Keratinocyte (primary cell): ENCODE measurements around the gene RIMS4. TPM values are rescaled to one million over a fixed set of nuclear protein-coding genes. Genes with fewer than 3 reads are reported as not detected.

Source experiments
- DNase-seq: peaks from one replicate; pipeline ENCODE4 v3.0.0-alpha.2; 2011; ENCODE audit warnings: low read depth, missing footprints, low spot score
- FAIRE-seq: peaks from 2 replicates; lab custom pipeline; 2011; peaks lifted over from hg19 to GRCh38; lab: Jason Lieb, UNC
- H2AFZ ChIP-seq: 2 replicates; pipeline ENCODE4 v1.6.0; 2012; ENCODE audit warnings: low read length, control low read depth, inconsistent platforms; ENCODE audit not compliant: control insufficient read depth
- H3K27ac ChIP-seq: 2 replicates; pipeline ENCODE4 v1.5.1; 2011; ENCODE audit warnings: low read length; ENCODE audit not compliant: control insufficient read depth, insufficient read depth
- H3K27me3 ChIP-seq: 3 replicates; pipeline ENCODE4 v1.6.0; 2011; ENCODE audit warnings: low read length; ENCODE audit not compliant: control insufficient read depth, insufficient read depth; ENCODE audit errors: extremely low read depth
- H3K36me3 ChIP-seq, 2 experiments: 2 replicates in 1 of 2; 3 replicates in 1 of 2; pipeline ENCODE4 v1.5.1; 2011; ENCODE audit warnings: low read length in 2 of 2, mild to moderate bottlenecking in 1 of 2; ENCODE audit not compliant: control insufficient read depth in 2 of 2, insufficient read depth in 2 of 2; ENCODE audit errors: extremely low read depth in 1 of 2
- H3K4me1 ChIP-seq: 3 replicates; pipeline ENCODE4 v1.5.1; 2011; ENCODE audit warnings: low read length; ENCODE audit not compliant: control insufficient read depth, insufficient read depth; ENCODE audit errors: extremely low read depth
- H3K4me2 ChIP-seq: 3 replicates; pipeline ENCODE4 v1.6.0; 2011; ENCODE audit warnings: low read depth, low read length; ENCODE audit not compliant: control insufficient read depth, insufficient read depth; ENCODE audit errors: extremely low read depth
- H3K4me3 ChIP-seq, 3 experiments: fragments of 200-600 bp in 1 of 3; sonication (generic) in 1 of 3; 2 replicates in 2 of 3; 3 replicates in 1 of 3; pipeline ENCODE4 v1.5.1; 2011 to 2016; ENCODE audit warnings: low read length in 3 of 3, mild to moderate bottlenecking in 3 of 3, control low read depth in 2 of 3, inconsistent platforms in 1 of 3, low read depth in 1 of 3, mixed read lengths in 1 of 3, mixed run types in 1 of 3, moderate library complexity in 1 of 3; ENCODE audit not compliant: control insufficient read depth in 2 of 3, insufficient read depth in 2 of 3; ENCODE audit errors: extremely low read depth in 1 of 3
- H3K79me2 ChIP-seq: 2 replicates; pipeline ENCODE4 v1.6.0; 2012; ENCODE audit warnings: low read length; ENCODE audit not compliant: control insufficient read depth, insufficient read depth
- H3K9ac ChIP-seq: 3 replicates; pipeline ENCODE4 v1.6.0; 2011; ENCODE audit warnings: low read length; ENCODE audit not compliant: control insufficient read depth, insufficient read depth; ENCODE audit errors: extremely low read depth
- H3K9me1 ChIP-seq: 3 replicates; pipeline ENCODE4 v1.6.0; 2011; ENCODE audit warnings: low read length; ENCODE audit not compliant: control insufficient read depth, insufficient read depth; ENCODE audit errors: extremely low read depth
- H3K9me3 ChIP-seq: 2 replicates; pipeline ENCODE4 v1.5.1; 2012; ENCODE audit warnings: low read depth, low read length; ENCODE audit not compliant: control insufficient read depth
- H4K20me1 ChIP-seq: 3 replicates; pipeline ENCODE4 v1.6.0; 2011; ENCODE audit warnings: low read length; ENCODE audit not compliant: control insufficient read depth, insufficient read depth; ENCODE audit errors: extremely low read depth
- EZH2 ChIP-seq: IDR thresholded peaks from one replicate; pipeline ENCODE4 v1.6.1; 2012; ENCODE audit warnings: inconsistent platforms, mild to moderate bottlenecking, low read length, moderate library complexity
- dilution Hi-C: fragments of 300-500 bp; cut with MboI; formaldehyde crosslinking; loops from one replicate; pipeline ENCODE4 v1.7.0; 2020; ENCODE audit warnings: low sequenced_read_pairs; ENCODE audit not compliant: extremely low pct_ligation_motif_present
- polyA plus RNA-seq, 5 experiments: library from polyadenylated mRNA; depleted of rRNA in 3 of 5; stranded (reverse) in 3 of 5; stranded (forward) in 1 of 5; unstranded in 1 of 5; fragments of >200 nt; gene quantifications; 1 replicate in 1 of 5; 2 replicates in 3 of 5; 3 replicates in 1 of 5; pipeline versions ENCODE4 v1.2.1 to v1.2.3, GENCODE V29; 2011 to 2012; ENCODE audit warnings: missing spikeins in 2 of 5, low read depth in 1 of 5, low replicate concordance in 1 of 5
- TF ChIP-seq, protein P1 (sequence below), 3 experiments: IDR thresholded peaks in 1 of 3; conservative IDR thresholded peaks in 1 of 3; optimal IDR thresholded peaks in 1 of 3; 2 replicates in 2 of 3; 3 replicates in 1 of 3; pipeline versions ENCODE3 to v1.5.1; 2011; ENCODE audit warnings: low read length in 3 of 3, mild to moderate bottlenecking in 3 of 3, moderate library complexity in 2 of 3, control low read depth in 1 of 3, inconsistent platforms in 1 of 3; ENCODE audit not compliant: insufficient read depth in 2 of 3; ENCODE audit errors: extremely low read depth in 1 of 3

Gene RIMS4
- polyA plus RNA-seq, 1 donor (not counting 4 experiments of a cell fraction or from before 2014, with no cell fraction given), result not detected

DNA sequence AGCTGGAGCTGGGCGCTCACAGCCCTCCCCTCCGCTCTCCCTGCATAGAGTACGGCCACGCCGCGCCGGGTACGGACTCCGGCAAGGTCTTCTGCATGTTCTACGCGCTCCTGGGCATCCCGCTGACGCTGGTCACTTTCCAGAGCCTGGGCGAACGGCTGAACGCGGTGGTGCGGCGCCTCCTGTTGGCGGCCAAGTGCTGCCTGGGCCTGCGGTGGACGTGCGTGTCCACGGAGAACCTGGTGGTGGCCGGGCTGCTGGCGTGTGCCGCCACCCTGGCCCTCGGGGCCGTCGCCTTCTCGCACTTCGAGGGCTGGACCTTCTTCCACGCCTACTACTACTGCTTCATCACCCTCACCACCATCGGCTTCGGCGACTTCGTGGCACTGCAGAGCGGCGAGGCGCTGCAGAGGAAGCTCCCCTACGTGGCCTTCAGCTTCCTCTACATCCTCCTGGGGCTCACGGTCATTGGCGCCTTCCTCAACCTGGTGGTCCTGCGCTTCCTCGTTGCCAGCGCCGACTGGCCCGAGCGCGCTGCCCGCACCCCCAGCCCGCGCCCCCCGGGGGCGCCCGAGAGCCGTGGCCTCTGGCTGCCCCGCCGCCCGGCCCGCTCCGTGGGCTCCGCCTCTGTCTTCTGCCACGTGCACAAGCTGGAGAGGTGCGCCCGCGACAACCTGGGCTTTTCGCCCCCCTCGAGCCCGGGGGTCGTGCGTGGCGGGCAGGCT lies 60.1 kb downstream of the RIMS4 start:
- H4K20me1 ChIP-seq, result peaks cover 5% of the 10 kb centered on the region
- FAIRE-seq (no peak), DNase-seq (no peak)
- H3K9ac ChIP-seq, result no peak overlapping the region
- no peaks in the 10 kb centered on the region for H3K9me1 ChIP-seq
- peaks cover 64% of the 10 kb centered on the region for H3K27me3 ChIP-seq
- no peak overlapping the region for H3K4me3 ChIP-seq
- H3K4me1 ChIP-seq, result peaks cover 8% of the 10 kb centered on the region
- no peaks in the 10 kb centered on the region for H3K79me2 ChIP-seq
- H3K9me3 ChIP-seq, result no peaks in the 10 kb centered on the region
- no peaks in the 10 kb centered on the region for H3K36me3 ChIP-seq
- no peak overlapping the region for H2AFZ ChIP-seq
- no peak overlapping the region for H3K27ac ChIP-seq
- H3K4me2 ChIP-seq, result no peak overlapping the region
- dilution Hi-C loops, result loop anchor here (25.0 kb wide), 1 partner anchor 112 kb away; no protein-coding TSS in a partner anchor
- no peak for TF ChIP-seq EZH2
- TF ChIP-seq, protein P1, sequence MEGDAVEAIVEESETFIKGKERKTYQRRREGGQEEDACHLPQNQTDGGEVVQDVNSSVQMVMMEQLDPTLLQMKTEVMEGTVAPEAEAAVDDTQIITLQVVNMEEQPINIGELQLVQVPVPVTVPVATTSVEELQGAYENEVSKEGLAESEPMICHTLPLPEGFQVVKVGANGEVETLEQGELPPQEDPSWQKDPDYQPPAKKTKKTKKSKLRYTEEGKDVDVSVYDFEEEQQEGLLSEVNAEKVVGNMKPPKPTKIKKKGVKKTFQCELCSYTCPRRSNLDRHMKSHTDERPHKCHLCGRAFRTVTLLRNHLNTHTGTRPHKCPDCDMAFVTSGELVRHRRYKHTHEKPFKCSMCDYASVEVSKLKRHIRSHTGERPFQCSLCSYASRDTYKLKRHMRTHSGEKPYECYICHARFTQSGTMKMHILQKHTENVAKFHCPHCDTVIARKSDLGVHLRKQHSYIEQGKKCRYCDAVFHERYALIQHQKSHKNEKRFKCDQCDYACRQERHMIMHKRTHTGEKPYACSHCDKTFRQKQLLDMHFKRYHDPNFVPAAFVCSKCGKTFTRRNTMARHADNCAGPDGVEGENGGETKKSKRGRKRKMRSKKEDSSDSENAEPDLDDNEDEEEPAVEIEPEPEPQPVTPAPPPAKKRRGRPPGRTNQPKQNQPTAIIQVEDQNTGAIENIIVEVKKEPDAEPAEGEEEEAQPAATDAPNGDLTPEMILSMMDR (optimal IDR thresholded peaks at IDR 0.05 in 1 of 3, IDR thresholded peaks at IDR 0.05 in 1 of 3, conservative IDR thresholded peaks at IDR 0.05 in 1 of 3; ENCODE audit: extremely low read depth in 1 of 3, insufficient read depth in 2 of 3, low read length in 3 of 3), result peak in 2 of 3 experiments; percentile 0 to 28

DNA sequence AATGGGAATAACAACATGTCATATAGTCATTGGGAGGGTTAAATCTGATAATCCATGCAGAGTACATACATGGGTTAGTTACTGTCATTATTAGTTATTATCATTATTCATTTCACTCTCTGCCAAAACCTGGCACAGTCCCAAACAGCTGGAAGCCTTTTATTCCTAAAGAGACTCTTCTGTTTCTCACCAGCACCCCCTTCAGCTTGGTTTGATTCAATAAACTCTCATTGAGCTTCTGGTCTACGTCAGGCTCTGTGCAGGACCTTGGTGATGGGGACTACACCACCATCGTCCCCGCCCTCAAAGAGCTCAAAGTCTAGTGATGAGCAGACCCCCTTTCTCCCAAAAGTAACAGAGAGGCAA lies 62.4 kb downstream of the RIMS4 start:
- Histone ChIP-seq H3K36me3 (no peaks in the 10 kb centered on the region), H4K20me1 (peaks cover 5% of the 10 kb centered on the region), H3K9me1 (no peaks in the 10 kb centered on the region), H2AFZ (no peak overlapping the region), H3K9me3 (no peaks in the 10 kb centered on the region), H3K79me2 (no peaks in the 10 kb centered on the region), H3K27me3 (peaks cover 71% of the 10 kb centered on the region), H3K4me1 (peaks cover 8% of the 10 kb centered on the region), H3K4me2 (no peak overlapping the region), H3K9ac (no peak overlapping the region), H3K4me3 (no peak overlapping the region), H3K27ac (no peak overlapping the region)
- FAIRE-seq, result no peak
- dilution Hi-C loops, result no loop called here
- no peak for DNase-seq
- TF ChIP-seq, protein P1 (optimal IDR thresholded peaks at IDR 0.05 in 1 of 3, IDR thresholded peaks at IDR 0.05 in 1 of 3, conservative IDR thresholded peaks at IDR 0.05 in 1 of 3; ENCODE audit: extremely low read depth in 1 of 3, insufficient read depth in 2 of 3, low read length in 3 of 3), result no peak
- TF ChIP-seq EZH2, result no peak
